NOMO-1 treated with DMSO at 0.1 percent for 48 hours (cell line): ENCODE data around the gene ATP4A.
"Not testable (repeated sequence)": the region's sequence is repeated elsewhere in the genome, so short reads cannot be mapped to it uniquely, and the experiment has no call there.

ENCODE experiments used
- DNase-seq: peaks from one replicate; lab custom pipeline; 2025; ENCODE audit not compliant: unreplicated experiment; lab: John Stamatoyannopoulos, UW

Gene ATP4A

DNA sequence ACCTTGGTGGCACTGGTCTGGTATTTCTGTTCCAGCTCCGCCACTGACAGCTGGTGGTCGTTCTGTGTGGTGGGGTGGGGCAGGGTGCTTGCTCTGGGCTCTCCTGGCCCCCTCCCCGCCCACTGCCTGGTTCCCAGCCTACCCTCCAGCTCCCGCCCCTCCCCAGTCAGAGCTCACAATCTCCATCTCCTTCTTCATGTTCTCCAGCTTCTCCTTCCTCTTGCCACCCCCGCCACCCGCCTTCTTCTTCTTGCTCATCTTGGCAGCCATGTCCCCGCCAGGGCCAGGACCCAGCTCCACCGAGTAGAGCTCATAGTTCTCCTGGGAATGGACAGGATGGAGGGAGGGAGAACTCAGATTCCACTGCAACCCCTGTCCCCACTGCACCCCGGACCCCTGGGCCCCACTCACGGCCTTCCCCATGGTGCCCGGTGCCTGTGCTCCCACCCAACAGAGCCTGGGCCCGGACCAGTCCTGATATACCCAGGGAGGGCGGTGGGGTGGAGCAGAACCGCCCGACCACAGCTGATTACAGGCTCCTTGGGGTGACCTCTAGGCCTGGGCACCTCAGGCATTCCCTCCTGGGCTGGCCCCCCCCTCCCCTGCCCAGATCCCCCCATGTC is at the start of gene ATP4A:
Gene ATP4A (minus strand): TSS at position 452 of the 623 bp plus-strand sequence. CDS start 29 bp downstream, at position 423.
- DNase-seq = no peak

DNA sequence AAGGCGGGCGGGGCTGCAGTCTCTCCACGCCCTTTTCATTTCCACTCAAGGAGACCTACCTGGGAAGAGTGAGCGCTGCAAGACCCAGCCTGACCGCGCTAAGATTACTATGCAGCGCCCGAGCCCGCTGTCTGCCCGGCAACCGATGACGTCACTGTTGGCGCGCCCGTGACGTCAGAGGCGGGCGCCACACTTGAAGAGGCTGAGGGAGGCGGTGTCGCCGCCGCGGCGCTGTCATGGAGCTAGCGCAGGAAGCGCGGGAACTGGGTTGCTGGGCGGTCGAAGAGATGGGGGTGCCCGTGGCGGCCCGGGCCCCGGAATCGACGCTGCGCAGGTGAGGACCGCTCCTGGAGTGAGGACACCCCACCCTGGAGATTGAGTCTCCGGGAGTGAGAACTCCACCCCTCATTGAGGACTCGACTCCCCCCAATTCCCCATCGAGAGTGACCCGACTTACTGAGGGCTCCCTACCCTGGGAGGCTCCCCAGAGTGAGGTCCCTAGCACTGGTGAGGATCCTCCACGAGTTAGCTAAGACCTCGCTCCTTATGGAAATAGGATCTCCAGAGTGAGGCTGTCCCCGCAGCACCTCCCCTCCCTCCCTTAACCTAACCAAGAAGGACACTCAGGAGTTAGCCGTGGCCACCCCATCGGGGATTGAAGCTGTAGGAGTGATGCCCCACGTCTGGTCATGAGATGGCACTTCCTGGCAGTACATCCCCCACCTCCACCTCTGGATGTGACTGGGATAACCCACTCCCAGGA is 49.3 kb upstream of the ATP4A start, which contains the start of gene HAUS5:
Gene HAUS5 (plus strand): TSS at position 177 of the 763 bp plus-strand sequence. CDS start 60 bp downstream, at position 237.
- DNase-seq = peak; percentile 83

DNA sequence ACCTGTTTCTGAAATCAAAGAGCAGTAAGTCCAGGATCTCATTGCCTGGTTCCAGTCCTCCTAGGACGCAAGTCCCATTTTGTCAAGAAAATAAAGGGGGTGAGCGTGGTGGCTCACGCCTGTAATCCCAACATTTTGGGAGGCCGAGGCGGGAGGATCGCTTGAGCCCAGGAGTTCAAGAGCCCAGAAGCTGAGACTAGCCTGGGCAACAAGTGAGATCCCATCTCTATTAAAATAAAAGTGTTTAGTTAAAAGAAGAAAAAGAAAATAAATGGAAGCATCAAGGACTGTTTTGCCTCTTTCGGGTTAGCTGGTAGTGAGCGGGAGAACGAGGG is 48.7 kb upstream of the ATP4A start:
- DNase-seq = no peak

DNA sequence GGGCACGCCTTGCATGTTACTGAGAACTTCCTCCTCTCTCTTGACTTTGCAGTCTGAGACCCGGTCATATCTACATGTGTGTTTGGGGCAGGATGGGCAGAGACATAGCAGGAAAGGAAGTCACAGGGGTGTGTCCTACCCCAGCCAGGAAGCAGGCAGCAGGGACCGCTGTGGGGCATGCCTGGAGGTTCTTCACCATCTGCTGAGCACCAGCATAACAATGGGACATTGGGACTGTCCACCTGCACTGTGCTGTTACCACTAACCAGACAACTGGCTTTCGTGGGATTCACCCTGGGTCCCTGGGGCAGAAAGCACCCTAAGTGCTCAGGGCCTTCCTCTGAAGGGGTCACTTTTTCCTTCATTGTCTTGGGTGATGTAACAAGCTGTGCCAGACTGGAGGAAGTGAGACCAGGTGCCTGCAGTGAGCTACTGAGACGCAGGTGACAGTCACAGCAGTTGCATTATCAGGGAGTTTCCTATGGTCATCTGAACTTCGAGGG is 46.4 kb upstream of the ATP4A start:
- peak; percentile 64 for DNase-seq

DNA sequence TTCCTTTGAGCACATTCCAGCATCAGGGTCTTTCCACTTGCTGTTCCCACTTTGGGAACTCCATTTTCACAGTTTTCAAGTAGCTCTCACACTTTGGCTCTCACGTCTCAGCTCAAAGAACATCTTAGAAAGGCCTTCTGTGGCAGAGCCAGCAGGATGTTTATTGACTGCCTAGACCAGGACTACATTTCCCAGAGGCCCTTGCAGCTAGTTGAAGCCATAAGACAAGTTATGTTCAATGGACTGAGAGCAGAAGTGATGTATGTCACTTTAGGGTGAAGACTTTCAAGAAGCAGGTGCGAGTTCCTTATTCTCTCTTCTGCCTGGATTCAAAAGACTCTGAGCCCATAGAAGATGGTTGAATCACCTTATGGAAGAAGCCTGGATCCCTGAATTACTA is 44.8 kb upstream of the ATP4A start:
- no peak for DNase-seq

DNA sequence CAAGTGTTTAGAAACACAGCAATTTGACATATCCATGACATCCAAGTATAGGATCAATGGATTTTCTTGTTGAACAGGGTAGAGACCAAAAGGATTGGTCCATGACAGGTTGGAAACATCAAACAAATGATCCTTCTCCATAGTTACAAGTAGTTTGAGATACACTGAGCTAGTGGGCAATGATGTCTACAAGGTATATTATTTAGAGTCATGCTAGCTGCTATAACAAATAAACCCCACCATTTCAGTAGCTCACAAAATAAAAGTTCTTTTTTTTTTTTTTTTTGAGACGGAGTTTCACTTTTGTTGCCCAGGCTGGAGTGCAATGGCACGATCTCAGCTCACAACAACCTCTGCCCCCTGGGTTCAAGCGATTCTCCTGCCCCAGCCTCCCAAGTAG is 44.2 kb upstream of the ATP4A start:
- no peak for DNase-seq

DNA sequence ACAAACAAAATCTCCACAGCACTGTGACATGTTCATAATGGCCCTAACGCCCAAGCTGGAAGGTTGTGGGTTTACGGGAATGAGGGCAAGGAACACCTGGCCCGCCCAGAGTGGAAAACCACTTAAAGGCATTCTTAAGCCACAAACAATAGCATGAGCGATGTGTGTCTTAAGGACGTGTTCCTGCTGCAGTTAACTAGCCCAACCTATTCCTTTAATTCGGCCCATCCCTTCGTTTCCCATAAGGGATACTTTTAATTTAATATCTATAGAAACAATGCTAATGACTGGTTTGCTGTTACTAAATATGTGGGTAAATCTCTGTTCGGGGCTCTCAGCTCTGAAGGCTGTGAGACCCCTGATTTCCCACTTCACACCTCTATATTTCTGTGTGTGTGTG is 43.7 kb upstream of the ATP4A start:
- not testable (repeated sequence) for DNase-seq

DNA sequence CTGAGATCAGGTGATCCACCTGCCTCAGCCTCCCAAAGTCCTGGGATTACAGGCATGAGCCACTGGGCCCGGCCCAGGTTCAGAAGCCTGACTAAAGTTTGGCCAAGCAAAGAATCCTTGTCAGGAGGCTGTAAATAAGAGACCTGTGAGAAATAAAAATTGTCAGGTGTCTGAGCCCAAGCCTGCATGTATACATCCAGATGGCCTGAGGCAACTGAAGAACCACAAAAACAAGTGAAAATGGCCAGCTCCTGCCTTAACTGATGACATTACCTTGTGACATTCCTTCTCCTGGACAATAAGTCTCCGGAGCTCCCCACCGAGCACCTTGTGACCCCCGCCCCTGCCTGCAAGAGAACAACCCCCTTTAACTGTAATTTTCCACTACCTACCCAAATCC is 41.0 kb upstream of the ATP4A start:
- DNase-seq = not testable (repeated sequence)

DNA sequence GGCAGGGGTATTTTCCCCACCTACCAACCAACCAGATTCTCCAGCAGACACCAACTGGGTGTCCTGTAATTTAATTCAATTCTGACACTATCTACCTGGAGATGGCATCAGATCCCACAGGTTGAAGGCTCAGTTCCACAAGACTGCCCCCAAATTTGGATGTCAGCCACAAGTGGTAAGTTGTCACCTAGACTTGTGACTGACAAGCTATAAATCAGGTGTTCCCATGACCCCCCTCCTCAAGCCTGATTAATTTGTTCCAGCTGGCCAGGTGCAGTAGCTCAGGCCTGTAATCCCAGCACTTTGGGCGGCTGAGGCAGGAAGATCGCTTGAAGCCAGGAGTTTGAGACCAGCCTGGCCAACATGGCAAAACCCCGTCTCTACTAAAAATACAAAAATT is 38.5 kb upstream of the ATP4A start:
- no peak for DNase-seq

DNA sequence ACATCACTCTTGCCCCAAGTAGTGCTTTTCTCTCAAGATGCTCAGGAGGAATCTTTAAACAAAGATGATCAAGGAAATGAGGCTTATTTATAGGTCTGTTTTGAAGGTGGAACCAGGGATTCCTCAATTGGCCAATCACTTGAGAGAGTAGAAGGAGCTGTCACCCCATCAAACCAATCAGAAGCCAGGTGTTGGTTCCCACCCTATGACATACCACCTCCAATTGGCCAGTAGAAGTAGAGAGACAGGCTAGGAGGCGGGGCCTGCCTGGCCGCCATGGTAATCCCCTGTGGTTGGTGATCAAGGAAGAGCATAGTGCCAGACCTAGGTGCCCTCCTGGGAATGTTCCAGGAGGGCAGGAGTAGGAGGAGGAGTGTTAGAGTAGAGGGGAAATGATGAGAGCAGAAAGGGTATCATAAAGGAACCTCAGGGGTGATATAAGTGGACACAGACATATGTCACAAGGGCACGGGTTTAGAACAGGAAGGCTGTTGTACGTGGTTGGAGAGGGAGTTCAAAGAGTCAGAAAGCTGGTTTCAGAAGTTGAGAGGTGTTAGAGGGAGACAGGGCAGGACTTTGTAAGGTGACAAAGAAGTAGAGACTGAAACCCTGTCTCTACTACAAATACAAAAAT is 33.0 kb upstream of the ATP4A start:
- no peak for DNase-seq

DNA sequence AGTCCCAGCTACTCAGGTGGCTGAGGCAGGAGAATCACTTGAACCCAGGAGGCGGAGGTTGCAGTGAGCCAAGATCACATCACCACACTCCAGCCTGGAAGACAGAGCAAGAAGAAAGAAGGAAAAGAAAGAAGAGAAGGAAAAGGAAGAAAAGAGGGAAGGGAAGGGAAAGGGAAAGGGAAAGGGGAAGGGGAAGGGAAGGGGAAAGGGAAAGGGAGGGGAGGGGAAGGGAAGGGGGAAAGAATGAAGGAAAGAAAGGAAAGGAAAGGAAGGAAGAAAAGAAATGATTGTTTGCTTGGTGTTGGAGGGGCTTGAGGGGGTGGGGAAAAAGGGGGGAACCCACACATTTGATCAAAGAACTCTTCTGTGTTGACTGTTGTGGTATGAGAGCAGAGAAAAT is 32.5 kb upstream of the ATP4A start:
- DNase-seq = no peak

DNA sequence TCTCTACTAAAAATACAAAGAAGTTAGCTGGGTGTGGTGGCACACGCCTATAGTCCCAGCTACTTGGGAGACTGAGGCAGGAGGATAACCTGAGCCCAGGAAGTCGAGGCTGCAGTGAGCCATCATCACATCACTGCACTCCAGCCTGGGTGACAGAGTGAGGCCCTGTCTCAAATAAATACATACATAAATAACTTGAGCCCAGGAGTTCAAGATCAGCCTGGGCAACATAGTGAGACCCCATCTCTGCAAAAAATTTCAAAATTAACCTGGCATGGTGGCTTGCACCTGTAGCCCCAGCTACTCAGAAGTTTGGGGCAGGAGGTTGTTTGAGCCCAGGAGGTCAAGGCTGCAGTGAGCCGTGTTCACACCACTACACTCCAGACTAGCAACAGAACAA is 31.6 kb upstream of the ATP4A start:
- not testable (repeated sequence) for DNase-seq

DNA sequence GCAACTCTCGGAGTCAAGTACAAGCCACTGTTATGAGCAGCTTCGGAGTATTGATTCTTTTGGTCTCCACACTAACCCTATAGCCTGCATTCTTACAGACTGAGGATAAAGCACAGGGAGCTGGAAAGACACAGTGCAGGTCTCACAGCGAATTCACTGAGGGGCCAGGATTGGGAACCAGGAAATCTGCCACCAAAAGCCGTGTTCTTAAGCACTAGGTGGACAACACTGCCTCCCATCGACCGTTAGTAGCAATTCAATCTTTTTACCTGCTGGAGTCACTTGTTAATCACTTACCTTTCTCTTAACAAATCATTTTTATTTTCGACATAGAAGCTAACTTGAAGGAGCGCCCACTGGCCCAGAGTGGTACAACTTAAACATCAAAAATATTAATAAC is 28.8 kb upstream of the ATP4A start:
- peak; percentile 8 for DNase-seq

DNA sequence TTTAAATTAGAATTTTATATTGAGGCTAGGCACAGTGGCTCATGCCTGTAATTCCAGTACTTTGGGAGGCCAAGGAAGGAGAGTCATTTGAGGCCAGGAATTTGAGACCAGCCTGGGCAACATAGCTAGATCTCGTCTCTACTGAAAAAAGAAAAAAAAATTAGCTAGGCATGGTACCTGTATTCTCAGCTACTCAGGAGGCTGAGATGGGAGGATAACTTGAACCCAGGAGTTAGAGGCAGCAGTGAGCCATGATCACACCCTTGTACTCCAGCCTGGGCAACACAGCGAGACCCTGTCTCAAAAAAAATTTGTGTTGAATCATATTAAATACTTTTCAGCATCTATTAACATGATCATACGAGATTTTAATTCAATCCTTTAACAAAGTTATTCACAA is 27.4 kb upstream of the ATP4A start:
- DNase-seq = no peak

DNA sequence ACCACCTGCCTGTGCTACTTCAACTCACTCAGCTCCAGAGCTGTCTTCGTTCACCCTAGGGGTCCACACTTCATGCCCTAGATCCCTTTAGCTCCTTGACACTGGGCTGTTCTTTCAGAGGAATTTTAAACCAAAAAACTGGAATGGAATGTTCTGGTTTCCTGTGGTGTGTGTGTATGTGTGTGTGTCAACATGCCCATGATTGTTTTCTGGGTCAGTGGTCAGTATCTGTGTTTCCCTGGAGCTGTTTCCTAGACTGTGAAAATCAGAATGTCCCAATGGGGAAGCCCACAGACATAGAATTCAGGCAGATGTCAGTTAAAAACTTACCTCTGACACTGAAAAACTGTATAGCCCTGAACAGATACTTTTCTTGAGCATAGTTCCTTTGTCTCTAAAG is 23.9 kb upstream of the ATP4A start:
- DNase-seq = no peak

DNA sequence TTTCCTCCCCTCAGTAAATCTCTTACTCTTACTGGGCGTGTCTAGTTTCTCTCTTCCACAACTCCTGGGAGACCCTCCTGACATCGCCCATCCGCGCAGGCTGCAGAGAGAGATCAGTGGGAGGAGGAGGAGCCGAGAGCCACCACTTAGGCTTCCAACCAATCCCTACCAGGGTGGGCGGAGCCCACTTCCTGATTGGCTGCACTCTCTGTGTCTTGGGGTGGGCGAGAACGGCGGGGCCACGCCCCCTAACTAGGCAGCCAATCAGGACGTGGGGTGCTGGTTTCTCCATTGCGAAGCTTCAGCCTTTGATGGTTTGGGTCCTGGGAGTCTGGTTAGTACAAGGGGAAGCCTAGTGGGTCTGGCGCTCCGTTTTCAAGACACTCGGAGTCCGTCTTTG is 22.4 kb upstream of the ATP4A start, which contains the start of gene PMIS2:
Gene PMIS2 (plus strand): TSS at position 326 of the 400 bp plus-strand sequence. CDS start 87 bp downstream, outside the sequence.
- no peak for DNase-seq

DNA sequence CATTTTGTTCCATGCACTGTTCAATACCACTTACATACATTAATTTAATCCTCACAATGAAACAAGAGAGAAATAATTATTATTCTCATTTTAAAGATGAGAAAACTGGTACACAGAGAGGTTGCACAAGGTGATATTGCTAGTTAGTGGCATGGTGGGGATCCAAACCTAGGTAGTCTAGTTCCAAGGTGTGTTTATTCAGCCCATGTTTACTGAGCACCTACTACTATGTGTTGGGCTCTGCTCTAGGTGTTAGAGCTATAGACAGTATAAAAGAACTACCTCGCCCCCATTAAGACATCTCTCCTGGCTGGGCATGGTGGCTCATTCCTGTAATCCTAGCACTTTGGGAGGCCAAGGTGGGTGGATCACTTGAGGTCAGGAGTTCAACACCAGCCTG is 19.3 kb upstream of the ATP4A start:
- DNase-seq = no peak

DNA sequence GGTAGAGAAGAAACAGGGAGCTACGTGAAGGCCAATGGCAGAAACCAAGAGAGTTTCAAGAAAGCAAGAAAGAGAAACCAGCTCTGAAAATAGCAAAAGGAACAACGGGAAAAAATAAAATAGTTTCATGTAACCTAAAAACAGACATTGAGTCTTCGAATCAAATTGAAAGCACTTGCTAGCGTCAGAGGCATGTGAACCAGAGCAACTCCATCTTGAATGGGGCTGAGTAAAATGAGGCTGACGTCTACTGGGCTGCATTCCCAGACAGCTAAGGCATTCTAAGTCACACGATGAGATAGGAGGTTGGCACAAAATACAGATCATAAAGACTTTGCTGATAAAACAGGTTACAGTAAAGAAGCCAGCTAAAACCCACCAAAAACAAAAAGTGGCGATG is 15.2 kb upstream of the ATP4A start:
- DNase-seq = no peak

DNA sequence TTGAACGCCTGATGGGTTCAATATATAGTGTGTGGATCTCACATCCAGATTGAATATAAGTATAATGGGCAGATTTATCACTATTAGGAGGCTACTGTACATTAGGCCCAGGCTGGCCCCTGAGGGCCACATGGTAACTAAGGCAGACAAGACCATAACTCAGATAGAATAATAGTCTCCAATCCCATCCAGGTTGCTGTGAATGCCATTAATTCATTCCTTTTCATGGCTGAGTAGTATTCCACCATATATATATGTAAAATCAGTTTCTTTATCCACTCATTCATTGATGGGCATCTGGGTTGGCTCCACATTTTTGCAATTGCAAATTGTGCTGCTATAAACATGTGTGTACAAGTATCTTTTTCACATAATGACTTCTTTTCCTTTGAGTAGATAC is 14.5 kb upstream of the ATP4A start:
- no peak for DNase-seq

DNA sequence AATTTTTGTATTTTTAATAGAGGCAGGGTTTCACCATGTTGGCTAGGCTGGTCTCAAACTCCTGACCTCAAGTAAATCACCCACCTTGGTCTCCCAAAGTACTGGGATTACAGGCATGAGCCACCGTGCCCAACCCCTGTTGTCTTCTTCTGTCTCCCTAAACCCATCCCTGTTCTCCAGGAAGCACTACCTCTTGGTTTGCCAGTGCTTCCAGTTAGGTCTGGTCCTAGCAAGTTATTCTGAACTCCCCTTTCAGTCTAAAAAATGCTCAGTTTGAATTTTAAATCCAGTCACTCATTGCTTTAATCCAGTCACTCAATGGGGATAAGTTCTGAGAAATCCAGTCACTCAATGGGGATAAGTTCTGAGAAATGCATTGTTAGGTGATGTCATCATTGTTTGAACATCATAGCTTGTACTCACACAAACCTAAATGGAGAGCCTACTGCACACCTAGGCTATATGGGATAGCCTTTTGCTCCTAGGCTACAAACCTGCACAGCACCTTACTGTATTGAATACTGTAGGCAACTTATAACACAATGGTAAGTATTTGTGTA is 8.0 kb upstream of the ATP4A start:
- no peak for DNase-seq

DNA sequence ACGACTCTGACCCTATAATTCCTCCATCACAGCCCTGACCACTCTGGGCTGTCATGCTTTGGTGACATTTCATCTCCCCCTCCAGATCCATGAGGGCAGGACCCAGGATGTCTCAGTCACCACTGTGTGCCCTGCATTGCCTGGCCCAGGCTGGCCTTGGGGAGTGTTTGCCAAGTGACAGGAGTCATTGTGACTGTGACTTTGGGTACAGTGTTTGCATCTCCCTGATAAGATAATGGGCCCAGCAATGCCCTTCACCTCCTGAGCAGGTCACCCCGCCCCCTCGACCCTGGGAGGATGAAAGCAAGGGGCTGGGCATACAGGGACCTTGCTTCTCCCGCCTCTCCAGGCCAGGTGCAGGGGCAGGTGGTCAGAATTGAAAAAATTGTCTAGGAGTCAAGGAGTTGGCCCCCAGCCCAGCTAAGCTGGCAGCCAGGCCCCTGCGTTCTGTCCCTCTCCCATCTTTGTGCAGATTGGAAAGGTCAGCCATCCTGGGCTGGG is 5.9 kb upstream of the ATP4A start:
- no peak for DNase-seq
